GM23338 (cell line): Measurements from ENCODE around the gene DYRK4.

ENCODE experiments used
- EZH2 ChIP-seq: fragments of 200-600 bp; sonication (generic); IDR thresholded peaks from one replicate; pipeline ENCODE4 v1.8.0; 2017; ENCODE audit warnings: antibody characterized with exemption, mild to moderate bottlenecking, low read depth; ENCODE audit not compliant: unreplicated experiment
- EZH2phosphoT487 ChIP-seq: fragments of 200-600 bp; sonication (generic); IDR thresholded peaks from one replicate; pipeline ENCODE4 v1.8.1; 2018; ENCODE audit warnings: antibody characterized with exemption; ENCODE audit not compliant: unreplicated experiment
- JUNB ChIP-seq: IDR thresholded peaks from one replicate; pipeline ENCODE4 v1.6.1; 2016; ENCODE audit warnings: antibody characterized with exemption; ENCODE audit not compliant: unreplicated experiment
- POLR2AphosphoS5 ChIP-seq: IDR thresholded peaks from 2 replicates; pipeline ENCODE4 v1.6.1; 2016; ENCODE audit warnings: antibody characterized with exemption, low read depth
- STAT1 ChIP-seq: IDR thresholded peaks from one replicate; pipeline ENCODE4 v1.6.1; 2016; ENCODE audit warnings: antibody characterized with exemption; ENCODE audit not compliant: unreplicated experiment
- TF ChIP-seq, protein P1 (sequence below), 2 experiments: fragments of 200-600 bp in 1 of 2; sonication (generic) in 1 of 2; conservative IDR thresholded peaks; 2 replicates each; pipeline versions ENCODE4 v1.5.1 to v1.6.1; 2016 to 2017; ENCODE audit warnings: antibody characterized with exemption in 2 of 2, low read depth in 2 of 2, mild to moderate bottlenecking in 2 of 2, moderate library complexity in 1 of 2
- TF ChIP-seq, protein P2 (sequence below): IDR thresholded peaks from one replicate; pipeline ENCODE4 v1.6.1; 2018; ENCODE audit warnings: antibody characterized with exemption; ENCODE audit not compliant: unreplicated experiment

GRCh38 chr12:4588916-4589315 lies 26.9 kb downstream of the DYRK4 start:
- TF ChIP-seq POLR2AphosphoS5 = no peak
- TF ChIP-seq, protein P1, sequence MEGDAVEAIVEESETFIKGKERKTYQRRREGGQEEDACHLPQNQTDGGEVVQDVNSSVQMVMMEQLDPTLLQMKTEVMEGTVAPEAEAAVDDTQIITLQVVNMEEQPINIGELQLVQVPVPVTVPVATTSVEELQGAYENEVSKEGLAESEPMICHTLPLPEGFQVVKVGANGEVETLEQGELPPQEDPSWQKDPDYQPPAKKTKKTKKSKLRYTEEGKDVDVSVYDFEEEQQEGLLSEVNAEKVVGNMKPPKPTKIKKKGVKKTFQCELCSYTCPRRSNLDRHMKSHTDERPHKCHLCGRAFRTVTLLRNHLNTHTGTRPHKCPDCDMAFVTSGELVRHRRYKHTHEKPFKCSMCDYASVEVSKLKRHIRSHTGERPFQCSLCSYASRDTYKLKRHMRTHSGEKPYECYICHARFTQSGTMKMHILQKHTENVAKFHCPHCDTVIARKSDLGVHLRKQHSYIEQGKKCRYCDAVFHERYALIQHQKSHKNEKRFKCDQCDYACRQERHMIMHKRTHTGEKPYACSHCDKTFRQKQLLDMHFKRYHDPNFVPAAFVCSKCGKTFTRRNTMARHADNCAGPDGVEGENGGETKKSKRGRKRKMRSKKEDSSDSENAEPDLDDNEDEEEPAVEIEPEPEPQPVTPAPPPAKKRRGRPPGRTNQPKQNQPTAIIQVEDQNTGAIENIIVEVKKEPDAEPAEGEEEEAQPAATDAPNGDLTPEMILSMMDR (conservative IDR thresholded peaks at IDR 0.05; ENCODE audit: low read depth in 2 of 2) = no peak
- no peak for TF ChIP-seq EZH2phosphoT487
- no peak for TF ChIP-seq EZH2
- TF ChIP-seq, protein P2, sequence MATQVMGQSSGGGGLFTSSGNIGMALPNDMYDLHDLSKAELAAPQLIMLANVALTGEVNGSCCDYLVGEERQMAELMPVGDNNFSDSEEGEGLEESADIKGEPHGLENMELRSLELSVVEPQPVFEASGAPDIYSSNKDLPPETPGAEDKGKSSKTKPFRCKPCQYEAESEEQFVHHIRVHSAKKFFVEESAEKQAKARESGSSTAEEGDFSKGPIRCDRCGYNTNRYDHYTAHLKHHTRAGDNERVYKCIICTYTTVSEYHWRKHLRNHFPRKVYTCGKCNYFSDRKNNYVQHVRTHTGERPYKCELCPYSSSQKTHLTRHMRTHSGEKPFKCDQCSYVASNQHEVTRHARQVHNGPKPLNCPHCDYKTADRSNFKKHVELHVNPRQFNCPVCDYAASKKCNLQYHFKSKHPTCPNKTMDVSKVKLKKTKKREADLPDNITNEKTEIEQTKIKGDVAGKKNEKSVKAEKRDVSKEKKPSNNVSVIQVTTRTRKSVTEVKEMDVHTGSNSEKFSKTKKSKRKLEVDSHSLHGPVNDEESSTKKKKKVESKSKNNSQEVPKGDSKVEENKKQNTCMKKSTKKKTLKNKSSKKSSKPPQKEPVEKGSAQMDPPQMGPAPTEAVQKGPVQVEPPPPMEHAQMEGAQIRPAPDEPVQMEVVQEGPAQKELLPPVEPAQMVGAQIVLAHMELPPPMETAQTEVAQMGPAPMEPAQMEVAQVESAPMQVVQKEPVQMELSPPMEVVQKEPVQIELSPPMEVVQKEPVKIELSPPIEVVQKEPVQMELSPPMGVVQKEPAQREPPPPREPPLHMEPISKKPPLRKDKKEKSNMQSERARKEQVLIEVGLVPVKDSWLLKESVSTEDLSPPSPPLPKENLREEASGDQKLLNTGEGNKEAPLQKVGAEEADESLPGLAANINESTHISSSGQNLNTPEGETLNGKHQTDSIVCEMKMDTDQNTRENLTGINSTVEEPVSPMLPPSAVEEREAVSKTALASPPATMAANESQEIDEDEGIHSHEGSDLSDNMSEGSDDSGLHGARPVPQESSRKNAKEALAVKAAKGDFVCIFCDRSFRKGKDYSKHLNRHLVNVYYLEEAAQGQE = no peak
- no peak for TF ChIP-seq JUNB
- TF ChIP-seq STAT1 = no peak
